NT2/D1 (cell line): Measurements from ENCODE around the gene CFB.

Experiments
- SUZ12 ChIP-seq: IDR thresholded peaks from 2 replicates; pipeline ENCODE4 v1.6.1; 2011; ENCODE audit not compliant: insufficient read length, insufficient read depth; ENCODE audit errors: extremely low read depth
- YY1 ChIP-seq: IDR thresholded peaks from 2 replicates; pipeline ENCODE4 v1.6.1; 2011; ENCODE audit not compliant: insufficient read length, insufficient read depth
- ZNF274 ChIP-seq: IDR thresholded peaks from 2 replicates; pipeline ENCODE4 v1.6.1; 2011; ENCODE audit warnings: mild to moderate bottlenecking, low read depth, low read length

GRCh38 chr6:31940256-31940664, 5.6 kb upstream of the CFB start:
- TF ChIP-seq ZNF274 (no peak), YY1 (no peak), SUZ12 (no peak)
